Retinal pigment epithelial cell (primary cell): Measurements from ENCODE around the gene FAM163B.

Experiments used
- DNase-seq: peaks from one replicate; pipeline ENCODE4 v3.0.0-alpha.2; 2010; ENCODE audit warnings: low read depth
- H3K4me3 ChIP-seq: 2 replicates; pipeline ENCODE4 v1.5.1; 2011; ENCODE audit warnings: mild to moderate bottlenecking, low read length, control low read depth, moderate library complexity
- TF ChIP-seq, protein P1 (sequence below): conservative IDR thresholded peaks from 2 replicates; pipeline ENCODE4 v1.5.1; 2011; ENCODE audit warnings: low read depth, low read length, control low read depth, inconsistent platforms

The FAM163B gene

DNA sequence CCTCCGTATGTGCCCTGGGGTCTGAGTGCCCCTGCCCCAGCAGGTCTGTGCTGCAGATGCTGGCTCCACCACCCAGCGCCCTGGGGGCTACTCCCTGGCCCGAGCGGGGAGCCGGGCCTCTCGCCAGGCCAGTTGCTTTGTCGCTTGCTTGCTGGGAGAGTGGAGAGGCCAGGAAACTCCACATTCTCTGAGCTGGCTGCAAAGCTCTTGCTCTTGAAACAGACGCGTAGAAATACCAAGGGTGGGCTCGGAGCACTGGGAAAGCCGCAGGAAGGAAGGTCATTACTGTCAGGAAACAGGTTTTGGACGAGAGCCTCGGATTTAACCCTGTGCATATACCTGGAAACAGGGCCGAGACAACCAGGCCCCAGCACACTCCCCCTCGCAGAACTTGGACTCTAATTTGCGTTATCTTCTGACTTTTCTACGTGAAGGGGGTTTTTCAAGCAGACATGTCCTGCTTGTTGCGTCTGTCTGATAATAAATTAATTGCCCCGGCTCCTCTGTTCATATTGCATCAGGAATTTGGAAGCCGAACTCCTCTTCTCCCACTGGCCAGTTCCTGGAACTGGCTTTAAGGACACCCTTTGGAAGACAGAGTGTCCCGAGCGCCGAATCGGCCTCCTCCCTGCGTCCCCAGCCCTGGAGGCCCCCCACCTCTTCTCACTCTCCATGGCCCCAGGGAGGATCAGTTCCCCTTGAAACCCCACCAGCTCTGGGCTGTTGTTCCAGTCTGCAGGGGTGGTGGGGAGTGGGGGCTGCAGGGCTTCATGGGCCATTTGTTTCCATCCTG lies 63.5 kb downstream of the FAM163B start:
- no peak overlapping the region for H3K4me3 ChIP-seq
- DNase-seq, result no peak
- TF ChIP-seq, protein P1, sequence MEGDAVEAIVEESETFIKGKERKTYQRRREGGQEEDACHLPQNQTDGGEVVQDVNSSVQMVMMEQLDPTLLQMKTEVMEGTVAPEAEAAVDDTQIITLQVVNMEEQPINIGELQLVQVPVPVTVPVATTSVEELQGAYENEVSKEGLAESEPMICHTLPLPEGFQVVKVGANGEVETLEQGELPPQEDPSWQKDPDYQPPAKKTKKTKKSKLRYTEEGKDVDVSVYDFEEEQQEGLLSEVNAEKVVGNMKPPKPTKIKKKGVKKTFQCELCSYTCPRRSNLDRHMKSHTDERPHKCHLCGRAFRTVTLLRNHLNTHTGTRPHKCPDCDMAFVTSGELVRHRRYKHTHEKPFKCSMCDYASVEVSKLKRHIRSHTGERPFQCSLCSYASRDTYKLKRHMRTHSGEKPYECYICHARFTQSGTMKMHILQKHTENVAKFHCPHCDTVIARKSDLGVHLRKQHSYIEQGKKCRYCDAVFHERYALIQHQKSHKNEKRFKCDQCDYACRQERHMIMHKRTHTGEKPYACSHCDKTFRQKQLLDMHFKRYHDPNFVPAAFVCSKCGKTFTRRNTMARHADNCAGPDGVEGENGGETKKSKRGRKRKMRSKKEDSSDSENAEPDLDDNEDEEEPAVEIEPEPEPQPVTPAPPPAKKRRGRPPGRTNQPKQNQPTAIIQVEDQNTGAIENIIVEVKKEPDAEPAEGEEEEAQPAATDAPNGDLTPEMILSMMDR, result no peak

DNA sequence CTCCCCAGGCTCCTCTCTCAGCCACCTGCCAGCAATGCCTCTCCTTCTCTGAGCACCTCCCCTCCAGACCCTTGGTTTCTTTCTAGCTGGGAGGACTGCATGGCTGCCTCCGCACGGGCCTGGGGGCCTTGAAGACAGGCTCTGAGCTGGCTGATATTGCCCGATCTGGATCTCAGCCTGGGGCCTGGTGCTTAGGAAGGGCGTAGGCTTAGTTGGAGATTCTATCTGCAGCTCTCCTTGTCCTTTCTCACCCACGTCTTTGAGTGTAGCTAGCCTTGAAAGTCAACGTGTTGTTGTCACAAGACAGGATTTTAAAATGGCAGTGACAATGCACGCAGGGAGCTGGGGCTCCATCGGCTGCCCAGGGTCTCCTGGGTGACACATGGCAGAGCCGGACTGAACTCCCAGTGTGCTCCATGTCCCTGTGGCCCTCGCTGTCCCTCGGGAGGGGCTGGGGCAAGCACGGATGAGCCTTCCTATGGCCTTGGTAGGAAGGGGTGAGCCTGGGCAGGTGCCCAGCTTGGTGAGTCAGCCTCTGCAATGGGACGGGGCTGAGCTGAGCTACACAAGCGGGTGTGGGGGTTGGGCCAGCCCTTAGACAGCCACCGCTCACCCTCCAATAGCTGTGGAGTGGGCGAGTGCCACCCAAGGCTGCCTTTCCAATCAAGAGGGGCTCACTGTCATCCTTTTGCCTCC lies 65.3 kb downstream of the FAM163B start:
- no peak for DNase-seq
- no peak overlapping the region for H3K4me3 ChIP-seq
- TF ChIP-seq, protein P1, result no peak

DNA sequence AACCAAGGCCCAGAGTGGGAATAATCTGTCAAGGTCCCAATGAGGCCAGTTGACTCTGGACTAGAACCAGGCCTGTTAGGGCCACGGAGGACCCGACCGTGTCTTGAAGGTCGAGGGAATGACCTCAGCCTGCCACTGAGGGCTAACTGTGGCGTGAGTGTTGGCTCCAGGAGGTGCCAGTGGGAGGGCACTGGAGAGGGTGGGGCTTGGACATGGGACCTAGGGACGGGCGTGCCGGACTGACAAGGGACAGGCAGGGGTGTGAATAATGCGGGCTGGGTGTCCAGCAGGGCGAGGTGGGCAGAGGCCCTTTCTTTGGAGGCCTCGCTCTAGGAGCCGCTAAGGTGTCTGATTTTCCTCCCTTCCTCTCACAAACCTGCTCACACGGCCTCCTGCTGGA lies 67.2 kb downstream of the FAM163B start:
- DNase-seq, result no peak
- TF ChIP-seq, protein P1, result no peak
- H3K4me3 ChIP-seq, result no peak overlapping the region

DNA sequence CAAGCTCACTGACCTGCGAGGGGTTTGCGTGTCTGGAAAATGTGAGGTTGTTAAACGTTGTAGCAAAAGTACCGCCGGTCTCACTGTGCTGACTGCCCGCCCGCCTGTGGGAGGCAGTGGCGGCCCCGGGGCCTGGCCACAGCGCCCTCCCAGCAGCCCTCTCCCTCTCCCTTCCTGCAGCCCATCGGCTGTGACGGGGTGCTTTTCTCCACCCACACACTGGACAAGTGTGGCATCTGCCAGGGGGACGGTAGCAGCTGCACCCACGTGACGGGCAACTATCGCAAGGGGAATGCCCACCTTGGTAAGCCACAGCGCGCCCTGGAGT lies 68.5 kb downstream of the FAM163B start:
- TF ChIP-seq, protein P1, result no peak
- no peak for DNase-seq
- no peak overlapping the region for H3K4me3 ChIP-seq

DNA sequence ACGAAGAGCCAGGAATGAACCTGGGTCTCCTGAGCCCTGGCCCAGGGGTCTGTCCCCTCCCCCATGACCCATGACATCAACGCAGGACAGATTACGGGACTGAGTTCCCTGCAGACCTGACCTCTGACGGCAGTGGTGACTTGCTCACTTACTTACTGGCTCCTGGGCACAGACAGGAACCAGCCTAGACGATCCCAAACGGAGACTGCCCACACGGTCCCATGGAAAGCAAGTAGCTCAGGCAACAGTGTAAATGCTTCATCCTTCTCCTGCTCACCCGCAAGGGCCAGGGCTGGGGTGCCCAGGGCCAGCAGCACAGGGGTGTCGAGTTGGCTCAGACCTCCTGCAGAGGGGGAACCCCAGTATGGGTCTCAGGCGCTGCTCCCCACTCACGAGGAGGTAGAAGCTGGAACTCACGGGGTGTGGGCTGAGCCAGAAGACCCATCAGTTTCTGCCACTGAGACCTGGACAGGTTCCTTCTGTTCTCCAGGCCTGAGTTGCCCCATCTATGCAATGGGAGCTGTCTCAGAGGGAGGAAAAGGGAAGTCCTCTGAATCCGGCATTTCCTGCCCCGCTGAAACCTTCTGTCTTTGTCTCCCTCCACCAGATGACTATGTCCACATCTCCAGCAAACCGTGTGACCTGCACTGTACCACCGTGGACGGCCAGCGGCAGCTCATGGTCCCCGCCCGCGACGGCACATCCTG lies 69.0 kb downstream of the FAM163B start:
- H3K4me3 ChIP-seq, result no peak overlapping the region
- no peak for DNase-seq
- TF ChIP-seq, protein P1, result no peak

DNA sequence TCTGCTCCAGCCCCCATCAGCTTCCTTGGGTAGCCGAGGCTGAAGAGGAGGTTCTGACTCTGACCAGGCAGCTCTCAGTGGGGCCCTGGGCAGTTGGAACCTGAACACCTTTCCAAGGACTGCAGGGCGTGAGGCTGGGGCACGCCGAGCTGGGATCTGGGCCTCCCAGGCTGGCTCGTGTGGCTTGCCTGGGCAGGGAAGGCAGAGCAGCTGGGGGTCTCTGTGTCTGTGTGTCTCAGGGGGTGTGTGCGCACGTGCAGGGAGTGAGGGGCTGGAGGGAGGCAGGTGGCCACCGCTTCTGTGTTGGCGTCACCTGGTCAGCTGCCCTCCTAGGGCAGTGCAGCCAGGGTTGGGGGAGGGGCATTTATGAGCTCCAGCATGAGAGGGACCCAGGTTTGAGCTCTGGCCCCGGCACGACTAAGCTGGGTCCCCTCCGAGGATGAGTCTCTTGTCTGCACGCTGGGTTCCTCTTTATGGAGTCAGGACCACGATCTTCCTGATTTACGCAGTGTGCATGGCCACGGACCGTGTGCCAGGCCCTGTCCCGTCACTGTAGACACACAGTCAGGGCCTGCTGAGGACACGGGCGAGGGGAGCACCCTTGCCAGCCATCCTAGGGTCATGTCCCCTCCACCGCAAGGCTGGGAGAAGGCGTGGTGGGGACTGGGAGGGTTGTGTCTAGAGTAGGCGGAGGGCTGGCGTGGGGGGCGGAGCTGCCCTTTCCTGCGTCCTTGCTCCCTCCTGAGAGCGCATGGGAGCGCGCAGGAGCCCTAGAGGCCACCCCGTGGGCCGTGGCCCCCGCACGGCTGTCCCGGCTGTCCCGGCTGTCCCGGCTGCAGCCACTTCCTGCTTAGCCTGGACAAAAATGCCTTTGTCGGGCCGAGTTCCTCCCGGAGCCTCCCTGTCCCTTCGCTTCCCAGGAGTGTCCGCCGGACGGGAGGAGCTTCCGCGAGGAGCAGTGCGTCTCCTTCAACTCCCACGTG lies 70.0 kb downstream of the FAM163B start:
- TF ChIP-seq, protein P1, result no peak
- no peak overlapping the region for H3K4me3 ChIP-seq

More for the DNA sequence above, 70.0 kb downstream of the FAM163B start:
- no peak for DNase-seq
